HL-60 (cell line): ENCODE measurements around the gene TMEM121.
"Not testable (repeated sequence)": the region's sequence is repeated elsewhere in the genome, so short reads cannot be mapped to it uniquely, and the experiment has no call there.

ENCODE experiments used
- DNase-seq, 2 experiments: peaks; one replicate each; pipeline ENCODE4 v3.0.0-alpha.2; 2010 to 2020; ENCODE audit warnings: low read depth in 1 of 2, low spot score in 1 of 2
- H3K27ac ChIP-seq: fragments of 250-450 bp; sonication (Bioruptor Pico); replicated peaks from 2 replicates; pipeline ENCODE4 v1.5.1; 2020; ENCODE audit warnings: mild to moderate bottlenecking, moderate library complexity
- H3K27me3 ChIP-seq: fragments of 250-450 bp; sonication (Bioruptor Pico); 2 replicates; pipeline ENCODE4 v1.5.1; 2021; ENCODE audit warnings: mild to moderate bottlenecking, moderate library complexity; ENCODE audit not compliant: insufficient read depth, poor library complexity, severe bottlenecking
- H3K4me3 ChIP-seq: replicated peaks from 2 replicates; pipeline ENCODE4 v1.5.1; 2011; ENCODE audit warnings: mild to moderate bottlenecking, control low read depth, low read length; ENCODE audit not compliant: insufficient read depth
- GABPA ChIP-seq: IDR thresholded peaks from 2 replicates; pipeline ENCODE4 v1.6.1; 2012; ENCODE audit warnings: low read depth
- POLR2AphosphoS5 ChIP-seq: IDR thresholded peaks from 2 replicates; pipeline ENCODE4 v1.6.1; 2012; ENCODE audit warnings: low read depth
- SPI1 ChIP-seq: IDR thresholded peaks from 2 replicates; pipeline ENCODE4 v1.6.1; 2012; ENCODE audit warnings: low read depth, mild to moderate bottlenecking, borderline replicate concordance
- TF ChIP-seq, protein P1 (sequence below): IDR thresholded peaks from 2 replicates; pipeline ENCODE4 v1.6.1; 2012; ENCODE audit warnings: low read depth; ENCODE audit not compliant: insufficient replicate concordance
- TF ChIP-seq, protein P2 (sequence below): IDR thresholded peaks from one replicate; pipeline ENCODE4 v1.5.1; 2011; ENCODE audit warnings: low read length, control low read depth, inconsistent platforms; ENCODE audit not compliant: insufficient read depth

The TMEM121 gene

DNA sequence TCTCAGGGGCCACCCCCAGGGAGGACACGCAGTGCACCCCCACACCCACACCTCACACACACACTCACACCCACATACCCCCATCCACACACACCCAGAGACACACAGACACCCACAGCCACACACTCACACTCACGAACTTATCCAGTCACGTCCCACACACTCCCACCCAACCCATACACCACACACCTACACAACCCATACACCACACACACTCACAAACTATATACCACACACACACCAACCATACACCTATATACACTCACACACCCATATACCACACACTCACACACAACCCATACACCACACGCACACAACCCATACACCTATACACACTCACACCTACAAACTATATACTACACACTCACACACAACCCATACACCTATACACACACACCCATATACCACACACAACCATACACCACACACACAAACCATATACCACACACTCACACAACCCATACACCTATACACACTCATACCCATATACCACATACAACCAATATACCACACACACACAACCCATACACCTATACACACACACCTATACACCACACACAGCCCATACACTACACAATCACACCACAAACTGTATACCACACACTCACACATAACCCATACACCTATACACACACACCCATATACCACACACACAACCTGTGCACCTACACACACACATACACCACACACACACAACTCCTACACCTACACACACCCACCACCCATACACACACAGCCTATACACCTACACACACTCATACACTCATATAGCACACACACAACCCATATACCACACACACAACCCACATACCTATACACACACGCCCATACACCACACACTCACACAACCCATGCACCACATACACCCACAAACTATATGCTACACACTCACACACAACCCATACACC lies 42.7 kb downstream of the TMEM121 start:
- DNase-seq, result no peak
- H3K27ac ChIP-seq, result no peak overlapping the region
- no peak overlapping the region for H3K4me3 ChIP-seq
- H3K27me3 ChIP-seq, result no peaks in the 10 kb centered on the region
- TF ChIP-seq, protein P1, sequence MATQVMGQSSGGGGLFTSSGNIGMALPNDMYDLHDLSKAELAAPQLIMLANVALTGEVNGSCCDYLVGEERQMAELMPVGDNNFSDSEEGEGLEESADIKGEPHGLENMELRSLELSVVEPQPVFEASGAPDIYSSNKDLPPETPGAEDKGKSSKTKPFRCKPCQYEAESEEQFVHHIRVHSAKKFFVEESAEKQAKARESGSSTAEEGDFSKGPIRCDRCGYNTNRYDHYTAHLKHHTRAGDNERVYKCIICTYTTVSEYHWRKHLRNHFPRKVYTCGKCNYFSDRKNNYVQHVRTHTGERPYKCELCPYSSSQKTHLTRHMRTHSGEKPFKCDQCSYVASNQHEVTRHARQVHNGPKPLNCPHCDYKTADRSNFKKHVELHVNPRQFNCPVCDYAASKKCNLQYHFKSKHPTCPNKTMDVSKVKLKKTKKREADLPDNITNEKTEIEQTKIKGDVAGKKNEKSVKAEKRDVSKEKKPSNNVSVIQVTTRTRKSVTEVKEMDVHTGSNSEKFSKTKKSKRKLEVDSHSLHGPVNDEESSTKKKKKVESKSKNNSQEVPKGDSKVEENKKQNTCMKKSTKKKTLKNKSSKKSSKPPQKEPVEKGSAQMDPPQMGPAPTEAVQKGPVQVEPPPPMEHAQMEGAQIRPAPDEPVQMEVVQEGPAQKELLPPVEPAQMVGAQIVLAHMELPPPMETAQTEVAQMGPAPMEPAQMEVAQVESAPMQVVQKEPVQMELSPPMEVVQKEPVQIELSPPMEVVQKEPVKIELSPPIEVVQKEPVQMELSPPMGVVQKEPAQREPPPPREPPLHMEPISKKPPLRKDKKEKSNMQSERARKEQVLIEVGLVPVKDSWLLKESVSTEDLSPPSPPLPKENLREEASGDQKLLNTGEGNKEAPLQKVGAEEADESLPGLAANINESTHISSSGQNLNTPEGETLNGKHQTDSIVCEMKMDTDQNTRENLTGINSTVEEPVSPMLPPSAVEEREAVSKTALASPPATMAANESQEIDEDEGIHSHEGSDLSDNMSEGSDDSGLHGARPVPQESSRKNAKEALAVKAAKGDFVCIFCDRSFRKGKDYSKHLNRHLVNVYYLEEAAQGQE, result no peak
- no peak for TF ChIP-seq POLR2AphosphoS5
- no peak for TF ChIP-seq GABPA

DNA sequence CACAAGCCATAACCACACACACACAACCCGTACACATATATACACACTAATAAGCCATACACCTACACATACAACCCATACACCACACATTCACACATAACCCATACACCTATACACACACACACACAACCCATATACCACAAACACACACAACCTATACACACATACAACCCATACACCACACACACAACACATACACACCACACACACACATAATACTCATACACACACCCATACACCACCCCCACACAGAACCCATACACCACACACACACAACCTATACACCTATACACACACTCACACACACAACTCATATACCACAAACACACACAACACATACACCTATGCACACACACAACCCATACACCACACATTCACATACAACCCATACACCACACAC lies 44.1 kb downstream of the TMEM121 start:
- Histone ChIP-seq H3K4me3 (no peak overlapping the region), H3K27ac (no peak overlapping the region)

DNA sequence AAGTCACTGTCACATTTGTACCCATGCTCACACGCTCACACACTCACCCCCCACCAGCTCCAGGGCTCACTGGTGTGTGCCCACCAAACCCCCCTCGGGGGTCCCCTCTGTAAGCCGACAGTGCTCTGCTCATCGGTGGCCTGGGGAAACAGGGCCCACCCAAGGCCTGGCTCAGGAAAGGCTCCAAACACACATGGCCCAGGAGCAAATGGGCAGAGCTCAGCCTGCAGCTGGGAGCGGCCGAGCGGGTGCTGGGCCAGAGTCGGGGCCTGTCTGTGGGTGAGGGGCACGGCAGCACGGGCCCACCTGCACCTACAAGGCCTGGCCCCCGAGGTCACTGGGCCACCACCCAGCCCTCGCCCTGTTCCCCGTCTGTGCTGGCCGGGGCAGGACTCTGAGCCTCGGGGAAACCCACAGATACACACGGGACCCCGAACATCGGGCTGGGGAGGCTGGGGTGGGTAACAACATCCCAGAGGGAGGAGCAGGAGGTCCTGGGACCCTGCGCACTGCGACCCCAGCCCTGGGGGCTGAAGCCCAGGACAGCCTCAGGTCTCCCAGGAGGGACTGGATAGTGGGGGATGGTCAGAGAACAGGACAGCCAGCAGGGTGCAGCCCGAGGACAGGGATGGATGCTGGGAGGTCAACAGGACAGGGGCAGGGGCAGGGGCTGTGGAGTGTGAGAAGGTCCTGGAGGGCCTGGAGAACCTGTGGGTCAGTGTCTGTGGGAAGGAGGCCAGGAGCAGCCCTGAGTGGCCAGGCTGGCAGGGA lies 45.0 kb downstream of the TMEM121 start:
- H3K27ac ChIP-seq, DNase-seq, H3K27me3 ChIP-seq, H3K4me3 ChIP-seq: not testable (repeated sequence)

More for the DNA sequence above, 44.1 kb downstream of the TMEM121 start:
- no peaks in the 10 kb centered on the region for H3K27me3 ChIP-seq
- DNase-seq, result no peak
- TF ChIP-seq, protein P2, sequence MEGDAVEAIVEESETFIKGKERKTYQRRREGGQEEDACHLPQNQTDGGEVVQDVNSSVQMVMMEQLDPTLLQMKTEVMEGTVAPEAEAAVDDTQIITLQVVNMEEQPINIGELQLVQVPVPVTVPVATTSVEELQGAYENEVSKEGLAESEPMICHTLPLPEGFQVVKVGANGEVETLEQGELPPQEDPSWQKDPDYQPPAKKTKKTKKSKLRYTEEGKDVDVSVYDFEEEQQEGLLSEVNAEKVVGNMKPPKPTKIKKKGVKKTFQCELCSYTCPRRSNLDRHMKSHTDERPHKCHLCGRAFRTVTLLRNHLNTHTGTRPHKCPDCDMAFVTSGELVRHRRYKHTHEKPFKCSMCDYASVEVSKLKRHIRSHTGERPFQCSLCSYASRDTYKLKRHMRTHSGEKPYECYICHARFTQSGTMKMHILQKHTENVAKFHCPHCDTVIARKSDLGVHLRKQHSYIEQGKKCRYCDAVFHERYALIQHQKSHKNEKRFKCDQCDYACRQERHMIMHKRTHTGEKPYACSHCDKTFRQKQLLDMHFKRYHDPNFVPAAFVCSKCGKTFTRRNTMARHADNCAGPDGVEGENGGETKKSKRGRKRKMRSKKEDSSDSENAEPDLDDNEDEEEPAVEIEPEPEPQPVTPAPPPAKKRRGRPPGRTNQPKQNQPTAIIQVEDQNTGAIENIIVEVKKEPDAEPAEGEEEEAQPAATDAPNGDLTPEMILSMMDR, result no peak
- TF ChIP-seq, protein P1, result no peak
- no peak for TF ChIP-seq GABPA
- TF ChIP-seq SPI1, result no peak
- no peak for TF ChIP-seq POLR2AphosphoS5

DNA sequence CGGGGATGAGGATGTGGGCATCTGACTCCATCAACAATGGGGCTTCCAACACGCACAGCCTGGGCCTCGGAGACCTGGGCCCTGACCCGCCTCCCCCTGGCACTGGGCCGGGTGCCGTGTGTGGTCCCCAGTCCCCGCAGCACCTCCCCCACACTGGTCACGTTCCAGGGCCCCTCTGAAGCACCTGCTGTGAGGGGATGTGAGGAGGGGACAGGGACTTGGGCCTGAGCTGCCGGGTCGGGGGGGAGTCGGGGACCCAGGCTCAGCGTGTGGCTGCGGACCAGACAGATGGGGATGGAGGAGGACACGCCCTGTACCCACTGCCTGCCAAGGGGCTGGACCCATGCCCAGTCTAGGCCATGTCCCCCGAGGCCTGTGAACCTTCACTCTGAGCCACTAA lies 45.7 kb downstream of the TMEM121 start:
- DNase-seq, H3K27ac ChIP-seq, H3K4me3 ChIP-seq, H3K27me3 ChIP-seq: not testable (repeated sequence)

DNA sequence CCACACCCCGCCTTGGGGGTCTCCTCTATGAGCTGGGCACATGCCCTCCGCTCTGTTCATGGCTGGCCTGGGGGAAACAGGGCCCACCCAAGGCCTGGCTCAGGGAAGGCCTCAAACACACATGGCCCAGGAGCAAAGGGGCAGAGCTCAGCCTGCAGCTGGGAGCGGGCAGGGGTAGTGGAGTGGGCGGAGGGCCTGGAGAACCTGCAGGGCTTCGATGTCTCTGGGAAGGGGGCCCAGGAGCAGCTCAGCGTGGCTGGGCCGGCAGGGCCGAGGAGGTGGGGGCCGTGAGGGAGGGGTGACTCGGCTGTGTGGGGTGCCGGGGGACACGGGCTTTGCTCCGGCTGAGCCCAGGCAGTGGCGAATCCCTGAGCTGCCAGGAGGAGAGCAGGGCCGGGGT lies 47.5 kb downstream of the TMEM121 start:
- not testable (repeated sequence) for H3K27ac ChIP-seq, H3K4me3 ChIP-seq, DNase-seq, H3K27me3 ChIP-seq

DNA sequence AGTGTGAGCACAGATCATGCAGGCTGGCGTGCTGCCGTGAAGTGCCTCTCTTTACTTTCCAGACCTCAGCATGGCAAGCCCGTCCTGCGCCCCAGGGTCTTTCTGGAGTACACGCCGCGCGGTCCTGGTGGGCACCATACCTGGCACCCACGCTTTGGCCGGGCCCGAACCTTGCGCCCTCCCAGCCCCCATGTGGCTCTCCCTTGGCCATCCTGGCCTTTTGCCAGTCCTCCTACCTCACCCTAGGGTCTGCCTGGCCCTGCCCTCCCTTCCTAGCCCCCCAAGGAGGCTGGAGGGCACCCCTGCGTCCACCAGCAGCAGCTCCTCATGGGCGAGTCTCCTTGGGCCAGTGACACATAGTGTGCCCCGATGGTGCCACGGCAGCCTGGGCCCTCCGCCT lies 48.0 kb downstream of the TMEM121 start:
- not testable (repeated sequence) for H3K27ac ChIP-seq, DNase-seq, H3K4me3 ChIP-seq, H3K27me3 ChIP-seq

DNA sequence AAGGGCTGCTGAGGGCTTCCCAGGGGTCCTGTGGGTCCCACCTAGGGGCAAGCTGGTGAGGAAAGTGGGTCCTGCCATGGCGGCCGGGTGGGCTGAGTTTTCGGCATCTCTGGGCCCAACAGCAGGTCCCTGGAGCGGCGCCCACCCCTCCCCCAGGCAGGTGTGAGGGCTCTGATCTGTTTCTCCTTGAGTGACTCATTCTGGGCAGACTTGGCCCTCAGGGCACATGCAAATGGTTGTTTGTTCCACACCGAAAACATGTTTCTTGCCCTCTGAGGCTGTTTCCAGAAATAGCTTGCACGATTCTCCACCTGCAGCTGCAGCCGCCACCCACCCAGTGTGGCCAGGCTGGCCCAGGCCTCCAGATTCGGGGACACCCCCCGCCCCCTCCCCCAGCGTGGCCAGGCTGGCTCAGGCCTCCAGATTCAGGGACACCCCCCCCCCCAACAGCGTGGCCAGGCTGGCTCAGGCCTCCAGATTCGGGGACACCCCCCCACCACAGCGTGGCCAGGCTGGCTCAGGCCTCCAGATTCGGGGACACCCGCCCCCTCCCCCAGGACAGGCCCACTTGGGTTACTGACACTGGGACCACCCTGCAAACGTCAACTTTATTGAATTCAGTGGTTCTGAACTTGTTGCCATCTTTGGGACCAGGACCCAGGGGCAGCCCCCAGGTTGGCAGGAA lies 48.8 kb downstream of the TMEM121 start:
- not testable (repeated sequence) for H3K4me3 ChIP-seq, H3K27ac ChIP-seq, DNase-seq

More for the DNA sequence above, 48.8 kb downstream of the TMEM121 start:
- not testable (repeated sequence) for H3K27me3 ChIP-seq
